ENCODE results near the gene IGFL3.
"Not testable (repeated sequence)": the region's sequence is repeated elsewhere in the genome, so short reads cannot be mapped to it uniquely, and the experiment has no call there.

IGFL3 gene

DNA sequence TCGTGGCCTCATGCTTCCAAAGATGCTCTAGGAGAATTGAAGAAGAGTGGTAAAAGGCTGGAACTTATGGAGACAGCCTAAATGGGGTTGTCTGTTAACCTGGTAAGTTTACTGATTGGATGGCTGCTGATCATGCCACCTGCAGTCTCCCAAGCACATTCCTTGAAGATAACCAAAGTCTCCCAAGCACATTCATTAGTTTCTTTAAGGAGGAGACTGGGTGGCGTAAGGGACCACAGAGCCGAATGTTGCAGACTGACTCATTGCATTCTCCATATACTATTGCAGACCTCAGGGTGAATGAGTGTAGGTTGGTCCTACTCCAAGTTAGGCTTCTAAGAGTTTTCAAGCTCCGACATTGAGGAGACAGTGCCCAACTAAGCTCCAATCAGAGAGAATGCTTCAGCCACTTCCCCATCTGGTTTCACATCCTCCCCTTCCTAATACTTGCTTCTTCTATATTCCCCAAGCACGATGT lies at the start of gene IGFL3:
TSS of gene IGFL3 (minus strand) at position 51 of the 478 bp plus-strand sequence. CDS start at position 12, 39 bp downstream.
- DNase-seq (ENCODE audit: low read depth), result no peak

DNA sequence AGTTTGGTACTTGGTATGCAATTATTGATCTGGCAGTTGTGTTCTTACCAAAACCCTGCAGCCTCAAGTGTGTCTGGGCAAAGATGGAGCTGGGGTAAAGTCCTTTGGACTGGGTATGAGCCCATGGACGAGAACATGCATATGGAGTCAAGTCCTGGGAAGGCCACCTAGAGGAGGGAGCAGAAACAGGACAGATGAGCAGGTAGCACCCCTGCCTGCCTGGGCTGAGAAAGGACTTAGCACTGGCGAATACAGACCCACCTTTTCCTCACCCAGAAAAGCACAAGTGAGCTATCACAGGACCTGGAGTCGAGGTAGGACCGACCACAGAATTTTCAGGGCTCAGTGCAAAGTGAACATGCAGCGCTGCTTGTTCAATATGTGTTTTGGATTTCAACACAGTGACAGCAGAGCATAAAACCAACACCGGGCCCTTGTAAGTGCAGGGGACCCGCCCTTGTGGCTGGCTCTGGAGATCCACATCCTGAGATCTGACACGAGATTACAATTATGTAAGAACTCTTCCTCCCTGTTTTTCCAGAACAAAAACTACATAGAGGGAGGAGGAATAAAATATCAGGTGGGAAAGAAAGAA lies 49.5 kb upstream of the IGFL3 start:
- no peak for DNase-seq (ENCODE audit: low read depth)

DNA sequence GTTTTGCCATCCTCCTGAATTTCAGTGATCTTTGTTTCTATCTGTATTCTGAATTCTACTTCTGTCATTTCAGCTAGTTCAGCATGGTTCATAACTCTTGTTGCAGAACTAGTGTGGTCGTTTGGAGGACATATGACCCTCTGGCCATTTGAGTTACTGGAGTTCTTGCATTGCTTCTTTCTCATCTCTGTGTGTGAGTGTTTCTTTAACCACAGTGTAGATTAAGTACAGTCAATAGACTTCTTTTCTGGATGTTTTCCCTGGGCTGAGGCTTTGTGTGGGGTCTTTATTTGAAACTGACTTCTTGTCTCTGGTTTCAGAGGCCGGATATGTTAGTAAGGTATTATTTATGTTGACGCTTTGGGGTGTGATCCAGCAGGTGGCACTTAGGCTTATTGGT lies 38.2 kb upstream of the IGFL3 start:
- DNase-seq (ENCODE audit: low read depth), result no peak

DNA sequence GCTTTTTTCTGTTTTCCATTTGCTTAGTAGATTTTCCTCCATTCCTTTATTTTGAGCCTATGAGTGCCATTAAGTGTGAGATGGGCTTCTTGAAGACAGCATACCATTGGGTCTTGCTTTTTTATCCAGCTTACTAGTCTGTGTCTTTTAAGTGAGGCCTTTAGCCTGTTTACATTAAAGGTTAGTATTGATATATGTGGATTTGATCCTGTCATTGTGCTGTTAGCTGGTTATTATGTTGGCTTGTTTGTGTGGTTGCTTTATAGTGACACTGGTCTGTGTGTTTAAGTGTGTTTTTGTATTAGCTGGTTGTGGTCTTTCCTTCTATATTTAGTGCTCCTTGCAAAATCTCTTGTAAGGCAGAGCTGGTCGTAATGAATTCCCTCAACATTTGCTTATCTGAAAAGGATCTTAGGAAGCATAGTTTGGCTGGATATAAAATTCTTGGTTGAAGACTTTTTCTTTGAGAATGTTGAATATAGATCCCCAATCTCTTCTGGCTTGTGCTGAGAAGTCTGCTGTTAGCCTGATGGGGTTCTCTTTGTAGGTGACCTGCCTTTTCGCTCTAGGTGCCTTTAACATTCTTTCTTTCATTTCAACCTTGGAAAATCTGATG lies 37.3 kb upstream of the IGFL3 start:
- not testable (repeated sequence) for DNase-seq (ENCODE audit: low read depth)

DNA sequence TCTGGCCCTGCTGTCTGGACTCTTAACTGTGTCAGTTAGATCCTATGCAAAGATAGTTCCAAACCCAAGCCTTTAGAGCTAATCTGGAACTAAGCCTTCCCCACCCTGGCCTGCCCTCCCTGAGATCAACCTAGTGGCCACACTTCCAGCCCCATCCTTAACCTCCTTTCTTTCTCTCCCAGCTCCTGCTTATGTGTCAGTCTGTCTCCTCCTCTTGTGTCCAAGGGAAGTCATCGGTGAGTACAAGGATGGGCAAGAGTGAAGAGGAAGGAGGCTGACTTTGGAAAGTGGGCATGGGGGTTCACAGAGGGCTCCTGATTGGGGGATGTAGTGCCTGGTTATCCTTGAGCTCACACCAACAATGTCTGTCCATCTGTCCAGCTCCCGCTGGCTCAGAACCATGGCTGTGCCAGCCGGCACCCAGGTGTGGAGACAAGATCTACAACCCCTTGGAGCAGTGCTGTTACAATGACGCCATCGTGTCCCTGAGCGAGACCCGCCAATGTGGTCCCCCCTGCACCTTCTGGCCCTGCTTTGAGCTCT lies 35.8 kb upstream of the IGFL3 start:
- DNase-seq (ENCODE audit: low read depth), result no peak

DNA sequence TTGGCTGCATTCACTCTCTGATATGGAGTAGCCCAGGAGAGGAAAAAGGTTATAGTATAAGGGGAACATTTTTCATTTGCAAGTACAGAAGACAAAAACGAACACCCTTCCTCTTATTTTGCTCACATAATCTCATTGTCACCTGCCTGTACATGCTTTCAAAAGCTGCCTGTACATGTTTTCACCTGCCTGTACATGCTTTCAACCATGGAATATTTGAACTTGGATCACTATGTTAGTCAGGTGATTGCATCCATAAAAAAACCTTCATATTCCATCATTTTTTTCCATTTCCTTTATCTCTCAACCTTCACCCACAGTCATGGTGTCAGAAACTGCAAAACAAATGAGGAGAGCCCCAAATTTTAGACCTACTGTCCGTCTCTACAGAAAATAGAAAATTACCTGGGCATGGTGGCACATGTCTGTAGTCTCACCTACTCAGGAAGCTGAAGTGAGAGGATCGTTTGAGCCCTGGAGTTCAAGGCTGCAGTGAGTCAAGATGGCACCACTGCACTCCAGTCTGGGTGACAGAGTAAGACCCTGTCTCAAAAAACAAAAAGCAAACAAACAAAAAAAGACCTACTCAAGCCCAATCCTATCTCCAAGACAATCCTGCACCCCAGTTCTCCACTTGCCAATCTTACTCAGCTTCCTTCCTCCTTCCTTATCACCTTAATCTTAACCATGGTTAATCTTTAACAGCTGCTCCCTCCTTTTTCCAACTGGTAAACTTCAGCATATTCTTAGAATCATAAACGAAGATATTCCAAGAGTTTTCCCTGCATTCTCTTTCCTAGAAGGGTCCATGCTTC lies 35.1 kb upstream of the IGFL3 start:
- no peak for DNase-seq (ENCODE audit: low read depth)

DNA sequence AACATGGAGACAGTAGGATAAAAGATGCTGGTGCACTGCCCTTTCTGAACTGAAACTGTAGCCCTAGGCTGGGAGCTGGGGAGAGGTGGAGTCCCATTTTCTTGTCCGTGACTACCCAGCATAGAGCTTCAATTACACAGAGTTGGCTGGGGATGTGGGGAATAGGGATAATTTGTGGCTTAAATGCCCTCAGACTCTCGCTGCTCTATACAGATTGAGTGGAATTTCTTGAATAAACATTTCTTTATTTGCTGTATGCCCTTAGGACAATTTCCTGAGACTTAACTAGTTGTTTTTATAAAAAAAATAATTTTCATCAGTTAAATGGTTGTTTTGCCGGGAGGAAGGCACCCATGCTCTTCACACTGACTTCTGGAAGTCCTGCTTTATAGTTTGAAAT lies 30.7 kb upstream of the IGFL3 start:
- no peak for DNase-seq (ENCODE audit: low read depth)

DNA sequence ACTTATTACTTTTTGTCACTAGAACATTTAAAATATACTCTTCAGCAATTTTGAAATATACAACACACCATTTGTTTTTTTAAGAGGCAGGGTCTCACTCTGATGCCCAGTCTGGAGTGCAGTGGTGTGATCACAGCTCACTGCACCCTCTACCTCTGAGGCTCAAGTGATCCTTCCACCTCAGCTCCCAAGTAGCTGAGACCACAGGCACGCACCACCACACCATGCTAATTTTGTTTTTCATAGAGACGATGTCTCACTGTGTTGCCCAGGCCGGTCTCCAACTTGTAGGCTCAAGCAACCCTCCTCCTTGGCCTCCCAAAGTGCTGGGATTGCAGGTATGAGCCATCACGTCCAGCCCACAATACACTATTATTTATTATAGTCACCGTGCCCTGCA lies 26.1 kb upstream of the IGFL3 start:
- no peak for DNase-seq (ENCODE audit: low read depth)

DNA sequence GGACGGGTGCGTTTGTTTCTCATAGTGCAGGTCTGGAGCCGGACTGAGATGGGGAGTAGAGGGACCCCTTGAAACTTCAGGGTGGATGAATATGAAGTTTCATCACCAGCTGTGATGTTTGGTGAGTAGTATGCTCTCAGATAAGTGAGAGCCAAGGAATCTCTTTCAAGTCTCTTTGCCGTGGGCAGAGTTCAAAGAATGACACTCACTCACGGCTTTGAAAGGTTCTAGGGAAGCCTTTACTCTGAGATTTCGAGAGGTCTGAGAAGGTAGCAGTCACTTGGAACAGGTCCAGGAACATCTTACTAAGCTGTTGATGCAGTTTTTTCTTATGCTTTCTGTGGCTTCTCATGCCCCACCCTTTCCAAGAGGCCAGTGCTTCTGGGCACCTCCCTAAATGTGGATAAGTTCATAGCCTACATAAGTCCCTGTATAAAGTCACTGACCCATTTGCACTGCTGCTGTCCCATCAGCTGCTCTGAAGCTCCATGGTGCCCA lies 23.4 kb upstream of the IGFL3 start, which contains the start of gene IGFL2:
TSS of gene IGFL2 (plus strand) at position 448 of the 498 bp plus-strand sequence. CDS start at position 489, 41 bp downstream.
- no peak for DNase-seq (ENCODE audit: low read depth)

DNA sequence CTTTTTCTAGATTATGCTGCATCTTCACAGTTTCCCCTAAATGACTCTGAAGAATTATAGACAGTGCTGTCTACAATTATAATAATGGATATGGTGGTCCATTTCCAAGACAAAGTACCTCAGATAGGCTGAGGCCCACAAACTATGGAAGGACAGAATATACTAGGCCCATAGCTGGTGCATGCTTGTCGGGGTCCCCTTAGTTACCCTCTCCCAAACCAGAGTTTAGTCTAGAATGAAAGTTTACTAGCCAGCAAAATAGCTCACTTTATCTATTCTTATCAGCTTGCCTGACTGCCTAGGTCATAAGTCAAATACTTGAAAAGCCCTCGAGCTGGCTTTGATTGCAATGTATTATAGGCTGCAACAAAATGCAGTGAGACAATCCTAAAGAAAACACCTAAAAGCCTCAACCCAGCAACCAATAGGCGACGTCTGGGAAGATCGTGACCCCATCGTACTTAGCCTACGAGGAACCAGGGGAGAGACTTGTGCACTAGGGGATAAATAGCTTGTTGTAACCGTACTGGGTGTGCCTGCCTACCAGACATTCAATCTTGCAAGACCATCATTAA lies 22.8 kb upstream of the IGFL3 start:
- DNase-seq (ENCODE audit: low read depth), result no peak

DNA sequence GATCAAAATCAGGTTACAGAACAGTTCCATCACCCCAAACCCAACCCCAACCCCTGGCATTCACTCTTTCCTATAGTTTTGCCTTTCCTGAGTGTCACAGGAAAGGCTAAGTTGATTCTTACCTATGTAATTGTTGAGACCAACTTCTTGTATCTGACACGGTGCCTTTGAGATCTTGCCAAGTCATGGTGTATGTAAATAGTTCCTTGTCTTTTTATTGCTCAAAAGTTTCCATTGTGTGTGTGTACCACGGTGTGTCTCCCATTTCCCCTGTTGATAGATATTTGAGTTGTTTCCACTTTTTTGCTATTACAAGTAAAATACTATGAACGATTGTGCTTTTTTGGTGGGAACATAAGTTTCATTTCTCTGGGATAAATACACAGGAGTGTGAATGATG lies 20.3 kb upstream of the IGFL3 start:
- DNase-seq (ENCODE audit: low read depth), result no peak

DNA sequence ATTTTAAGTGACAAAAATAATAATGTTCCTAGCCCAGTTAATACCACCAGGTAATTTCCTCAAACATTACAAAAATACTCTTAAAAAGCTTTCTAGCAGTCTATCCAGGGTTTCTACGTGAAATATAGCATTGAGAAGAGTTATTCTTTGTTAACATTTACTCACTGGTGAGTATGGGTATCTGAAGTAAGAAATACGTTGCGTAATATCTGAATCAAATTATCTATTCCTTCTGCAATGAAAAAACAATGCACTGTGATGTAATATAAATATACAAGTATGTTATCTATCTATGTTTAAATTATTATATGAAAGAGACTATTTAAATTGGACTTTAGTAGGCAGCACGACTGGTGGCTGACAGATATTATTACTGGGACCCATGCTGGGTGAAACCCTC lies 17.8 kb upstream of the IGFL3 start:
- no peak for DNase-seq (ENCODE audit: low read depth)

DNA sequence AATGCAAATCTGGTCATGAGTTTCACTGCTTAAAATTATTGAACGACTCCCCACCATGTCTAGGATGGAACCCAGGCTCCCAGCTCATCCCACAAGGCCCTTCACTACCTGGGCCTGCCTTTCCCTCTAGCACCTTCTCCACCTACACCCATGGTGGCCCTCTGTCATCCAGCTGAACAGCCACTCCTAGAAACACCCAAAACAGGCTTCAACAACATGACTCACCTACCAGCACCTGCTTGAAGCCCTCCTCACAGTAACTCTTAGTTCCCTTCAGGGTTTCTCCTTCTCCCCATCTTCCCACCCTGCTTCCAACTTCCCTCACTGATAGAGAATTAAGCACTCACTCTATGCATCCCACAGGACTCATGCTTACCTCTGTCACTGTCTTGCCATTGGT lies 16.9 kb upstream of the IGFL3 start:
- DNase-seq (ENCODE audit: low read depth), result no peak

DNA sequence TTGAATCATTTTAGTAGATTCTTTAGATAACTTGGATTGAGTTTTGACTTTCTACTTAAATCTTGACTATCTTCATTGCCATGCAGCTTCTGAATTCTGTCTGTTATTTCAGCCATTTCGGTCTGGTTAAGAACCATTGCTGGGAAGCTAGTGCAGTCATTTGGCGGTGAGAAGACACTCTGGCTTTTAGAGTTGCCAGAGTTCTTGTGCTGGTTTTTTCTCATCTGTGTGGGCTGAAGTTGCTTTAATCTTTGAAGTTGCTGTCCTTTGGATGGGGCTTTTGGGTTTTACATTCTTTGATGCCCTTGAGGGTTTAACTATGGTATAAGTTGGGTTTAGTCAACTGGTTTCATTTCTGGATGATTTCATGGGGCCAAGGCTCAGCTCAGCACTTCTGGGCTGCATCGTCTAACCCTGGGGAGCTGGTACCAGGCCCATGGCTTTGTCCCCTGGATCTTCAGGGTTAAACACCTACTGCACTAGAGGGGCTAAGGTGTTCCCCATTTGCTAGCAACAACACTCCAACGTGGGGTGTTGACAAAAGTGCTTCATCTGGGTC lies 13.5 kb upstream of the IGFL3 start:
- no peak for DNase-seq (ENCODE audit: low read depth)

DNA sequence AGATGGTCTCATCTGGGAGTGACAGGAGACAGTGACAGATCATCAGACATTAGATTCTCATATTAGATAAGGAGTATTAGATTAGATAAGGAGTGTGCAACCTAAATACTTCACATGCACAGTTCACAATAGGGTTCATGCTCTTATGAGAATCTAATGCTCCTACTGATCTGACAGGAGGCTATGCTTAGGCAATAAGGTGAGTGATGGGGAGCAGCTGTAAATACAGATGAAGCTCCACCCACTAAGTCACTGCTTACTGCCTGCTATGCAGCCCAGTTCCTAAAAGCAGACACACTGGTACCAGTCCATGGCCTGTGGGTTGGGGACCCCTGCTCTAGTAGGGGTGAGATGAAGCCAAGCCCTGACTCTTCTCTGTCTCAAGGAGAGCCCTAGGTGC lies 10.0 kb upstream of the IGFL3 start:
- DNase-seq (ENCODE audit: low read depth), result no peak

DNA sequence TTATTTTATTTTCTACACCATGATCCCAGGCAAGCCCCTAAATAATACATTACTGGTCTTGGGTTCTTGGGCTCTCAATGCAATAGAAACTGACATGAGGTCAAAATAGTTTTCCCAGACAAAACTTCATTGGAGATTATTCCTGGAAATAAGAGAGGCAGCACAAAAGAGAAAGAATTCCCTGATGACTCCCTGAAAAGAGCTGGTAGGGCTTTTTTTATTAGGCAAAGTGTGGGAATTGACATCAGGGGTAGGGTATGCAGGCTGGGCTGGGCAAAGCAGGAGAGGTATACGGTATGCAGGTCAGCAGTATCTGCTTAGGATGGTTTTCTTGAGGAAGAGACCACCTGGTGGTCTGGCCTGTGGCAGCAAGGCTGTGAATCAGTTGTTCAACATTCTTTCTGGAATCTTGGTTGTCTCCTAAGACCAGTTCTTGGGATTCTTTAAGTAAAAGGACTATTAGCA lies 9.3 kb upstream of the IGFL3 start:
- no peak for DNase-seq (ENCODE audit: low read depth)

DNA sequence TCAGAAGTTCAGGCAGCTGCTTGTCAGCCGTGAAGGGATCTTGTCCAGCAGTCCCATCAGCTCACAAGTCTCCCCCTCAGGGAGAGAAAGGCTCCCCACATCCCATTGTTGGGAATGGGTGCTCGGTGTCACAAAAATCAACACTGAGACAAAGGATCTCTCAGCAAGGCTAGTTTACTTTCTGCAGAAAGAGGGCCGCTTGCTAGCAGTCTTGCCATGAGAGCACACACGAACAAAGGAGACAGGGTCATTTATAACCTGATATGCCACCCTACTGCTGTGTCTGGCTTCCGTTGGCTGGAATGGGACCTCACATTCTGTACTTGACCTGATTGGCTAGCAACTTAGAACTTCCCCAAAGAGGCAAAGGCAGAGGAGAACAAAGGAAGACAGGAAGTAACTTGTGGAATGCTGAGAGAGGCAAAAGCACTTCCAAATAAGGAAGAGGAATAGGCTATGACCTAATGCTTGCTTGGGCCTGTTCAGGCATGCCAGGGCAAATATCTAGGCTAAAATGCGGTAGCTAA lies 8.7 kb upstream of the IGFL3 start:
- DNase-seq (ENCODE audit: low read depth), result no peak

DNA sequence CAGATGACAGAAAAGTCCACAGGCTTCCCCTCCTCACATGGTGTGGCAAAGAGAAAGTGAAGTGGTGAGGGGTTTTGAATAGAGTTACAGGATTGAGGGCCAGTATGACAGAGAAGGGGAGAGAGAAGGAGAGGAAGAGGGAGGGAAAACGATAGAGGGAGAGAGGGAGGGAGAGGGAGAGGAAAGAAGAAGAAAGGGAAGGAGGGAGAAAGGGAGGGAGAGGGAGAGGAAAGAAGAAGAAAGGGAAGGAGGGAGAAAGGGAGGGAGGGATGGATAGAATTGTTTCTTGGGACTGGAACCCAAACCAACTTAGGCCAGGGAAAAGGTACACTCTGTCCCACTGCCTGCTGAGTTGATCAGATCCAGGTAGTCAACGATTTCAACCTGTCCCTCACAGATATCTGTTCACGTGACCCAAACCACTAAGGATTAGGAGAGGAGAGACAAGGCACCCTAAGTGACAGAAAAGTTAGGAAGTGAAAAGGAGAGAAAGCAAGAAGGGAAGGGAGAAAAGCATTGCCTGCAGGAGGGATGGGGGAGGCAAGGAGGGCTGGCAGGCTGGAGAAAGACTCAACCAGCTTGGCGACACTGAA lies 8.1 kb upstream of the IGFL3 start:
- DNase-seq (ENCODE audit: low read depth), result no peak

DNA sequence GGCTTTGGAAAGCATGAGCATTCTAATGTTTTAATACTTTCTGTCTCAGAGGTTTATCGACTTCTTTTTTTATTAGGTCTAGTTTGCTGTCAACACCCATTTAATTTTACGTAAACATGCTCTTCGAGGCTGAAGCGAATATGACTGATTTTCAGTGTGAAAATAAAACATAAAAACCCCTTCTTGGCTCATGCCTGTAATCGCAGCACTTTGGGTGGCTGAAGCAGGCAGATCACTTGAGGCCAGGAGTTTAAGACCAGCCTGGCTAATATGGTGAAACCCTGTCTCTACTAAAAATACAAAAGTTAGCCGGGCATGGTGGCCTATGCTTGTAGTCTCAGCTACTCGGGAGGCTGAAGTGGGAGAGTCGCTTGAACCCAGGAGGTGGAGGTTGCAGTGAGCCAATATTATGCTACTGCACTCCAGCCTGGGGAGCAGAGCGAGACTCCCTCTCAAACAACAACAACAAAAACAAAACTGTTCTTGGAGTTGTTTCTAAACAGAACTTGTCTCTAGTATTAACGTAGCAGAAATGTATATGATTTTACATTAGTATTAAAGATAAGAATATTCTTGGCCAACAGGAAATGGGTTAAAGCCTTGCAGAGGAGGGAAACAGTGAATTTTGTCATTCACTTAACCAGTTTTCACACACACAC lies 7.1 kb upstream of the IGFL3 start:
- DNase-seq (ENCODE audit: low read depth), result no peak

DNA sequence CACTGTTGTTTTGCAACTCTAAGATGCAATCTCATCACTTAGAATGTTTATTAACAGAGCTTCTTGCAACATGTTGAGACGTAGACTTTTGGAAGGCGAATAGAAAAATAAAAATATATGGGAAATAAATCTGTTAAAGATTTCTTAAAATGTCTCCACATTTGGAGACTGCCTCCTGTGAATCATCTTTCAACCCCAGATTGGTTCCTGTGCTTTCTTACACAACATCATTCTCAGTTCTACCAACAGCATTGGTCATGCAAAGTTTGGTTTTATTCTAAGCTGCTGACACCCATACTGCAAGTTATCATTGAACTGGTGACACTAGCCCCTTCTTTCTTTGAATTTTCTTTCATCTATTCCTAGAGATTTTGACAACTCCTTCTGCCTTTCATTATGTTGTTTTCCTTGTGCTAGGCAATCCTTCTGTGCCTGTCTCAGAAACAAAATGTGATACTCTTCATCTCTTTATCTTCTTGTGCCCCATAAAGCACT lies 1.6 kb upstream of the IGFL3 start:
- no peak for DNase-seq (ENCODE audit: low read depth)
